ENCODE results near the gene PKNOX2.

DNA sequence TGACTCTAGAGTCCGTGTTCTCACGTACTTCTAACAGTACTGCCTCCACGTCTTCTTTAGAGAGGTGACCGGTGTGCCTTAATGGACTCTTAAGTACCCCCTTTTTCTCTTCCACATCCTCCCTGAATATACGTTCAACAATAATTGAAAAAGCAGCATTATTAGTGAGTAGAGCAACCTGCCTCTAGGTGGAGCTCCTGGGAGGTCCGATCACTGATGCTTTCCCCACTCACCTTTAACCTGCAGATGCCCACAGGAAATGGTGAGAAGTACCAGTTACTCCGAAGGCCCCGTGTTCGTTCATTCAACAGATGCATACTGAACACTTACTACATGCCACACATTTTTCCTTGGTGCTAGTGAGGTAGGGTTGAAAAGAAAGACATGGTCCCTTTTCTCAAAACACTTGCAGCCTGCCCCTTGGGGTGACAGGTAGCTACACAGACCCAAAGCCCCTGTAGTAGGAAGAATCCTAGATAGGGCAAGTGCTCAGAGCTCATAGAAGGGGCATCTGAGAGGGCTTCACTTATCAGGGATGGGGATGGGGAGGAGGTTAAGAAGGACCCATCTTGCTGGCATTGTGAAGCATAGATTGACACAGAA lies 258.8 kb downstream of the PKNOX2 start:
- no peak for TF ChIP-seq POLR2A (IDR thresholded peaks at IDR 0.05)
- TF ChIP-seq CTCF (IDR thresholded peaks at IDR 0.05), result peak in 1 of 6 experiments; percentile 31

Data from esophagus squamous epithelium (tissue), 4 donors.